Cardiac muscle cell (in vitro differentiated cells and primary cell): ENCODE data around the gene MED13. TPM values are rescaled to one million over a fixed set of nuclear protein-coding genes. Genes with fewer than 3 reads are reported as not detected.

Experiments used
- DNase-seq, 2 donors: peaks; one replicate each; pipeline versions ENCODE4 v3.0.0 to v3.0.0-alpha.2; 2010 to 2017; ENCODE audit warnings: low read depth in 1 of 2, low spot score in 1 of 2
- H3K27ac ChIP-seq: fragments of 200-600 bp; sonication (generic); 2 replicates; pipeline ENCODE4 v1.5.1; 2016
- H3K27me3 ChIP-seq: fragments of 200-600 bp; sonication (generic); 2 replicates; pipeline ENCODE4 v1.6.0; 2016; ENCODE audit warnings: control low read depth
- H3K36me3 ChIP-seq: fragments of 200-600 bp; sonication (generic); 2 replicates; pipeline ENCODE4 v1.5.1; 2016; ENCODE audit warnings: control low read depth
- H3K4me1 ChIP-seq: fragments of 200-600 bp; sonication (generic); 2 replicates; pipeline ENCODE4 v1.8.1; 2017; ENCODE audit warnings: low read depth, mild to moderate bottlenecking, mixed run types
- H3K4me3 ChIP-seq: fragments of 200-600 bp; sonication (generic); 2 replicates; pipeline ENCODE4 v1.5.1; 2016; ENCODE audit warnings: mild to moderate bottlenecking
- H3K9me3 ChIP-seq: fragments of 200-600 bp; sonication (generic); 2 replicates; pipeline ENCODE4 v1.5.1; 2017; ENCODE audit warnings: low read depth, mild to moderate bottlenecking, control low read depth
- polyA plus RNA-seq: library from polyadenylated mRNA; unstranded; fragments of >200 nt; fragmentation: Nextera tagmentation; extraction: Ambion mirVana; gene quantifications from 2 replicates; pipeline ENCODE4 v1.2.1, GENCODE V29; 2016
- total RNA-seq: library from RNA; depleted of rRNA; stranded (reverse); fragments of >200 nt; gene quantifications from 2 replicates; pipeline ENCODE4 v1.2.3, GENCODE V29; 2016
- TF ChIP-seq, protein P1 (sequence below): IDR thresholded peaks from 2 replicates; pipeline ENCODE4 v1.5.1; 2012; ENCODE audit warnings: low read depth, mild to moderate bottlenecking, low read length

MED13 gene
- total and polyA plus RNA-seq, 2 experiments from 2014 or later, result 3.3 to 26.9 TPM

DNA sequence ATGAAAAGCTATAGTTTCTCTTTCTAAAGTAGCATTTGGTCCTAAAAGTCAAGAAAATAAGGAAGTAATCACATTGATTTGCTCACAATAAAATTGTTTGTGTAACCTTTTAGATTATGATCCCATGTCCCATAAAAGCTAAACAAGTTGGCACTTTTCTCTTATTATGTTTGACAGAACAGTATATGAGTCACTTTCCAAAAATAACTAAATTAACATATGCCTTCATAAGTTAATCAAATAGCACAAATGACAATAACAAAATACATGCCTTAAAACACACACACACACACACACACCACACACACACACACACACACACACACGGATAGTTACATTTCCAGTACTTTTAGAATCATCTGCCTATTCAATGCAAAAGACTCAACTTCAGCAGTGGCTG, 2.8 kb downstream of the MED13 start:
- H3K4me1 ChIP-seq, result peaks cover 28% of the 10 kb centered on the region
- H3K9me3 ChIP-seq, result no peaks in the 10 kb centered on the region
- TF ChIP-seq, protein P1, sequence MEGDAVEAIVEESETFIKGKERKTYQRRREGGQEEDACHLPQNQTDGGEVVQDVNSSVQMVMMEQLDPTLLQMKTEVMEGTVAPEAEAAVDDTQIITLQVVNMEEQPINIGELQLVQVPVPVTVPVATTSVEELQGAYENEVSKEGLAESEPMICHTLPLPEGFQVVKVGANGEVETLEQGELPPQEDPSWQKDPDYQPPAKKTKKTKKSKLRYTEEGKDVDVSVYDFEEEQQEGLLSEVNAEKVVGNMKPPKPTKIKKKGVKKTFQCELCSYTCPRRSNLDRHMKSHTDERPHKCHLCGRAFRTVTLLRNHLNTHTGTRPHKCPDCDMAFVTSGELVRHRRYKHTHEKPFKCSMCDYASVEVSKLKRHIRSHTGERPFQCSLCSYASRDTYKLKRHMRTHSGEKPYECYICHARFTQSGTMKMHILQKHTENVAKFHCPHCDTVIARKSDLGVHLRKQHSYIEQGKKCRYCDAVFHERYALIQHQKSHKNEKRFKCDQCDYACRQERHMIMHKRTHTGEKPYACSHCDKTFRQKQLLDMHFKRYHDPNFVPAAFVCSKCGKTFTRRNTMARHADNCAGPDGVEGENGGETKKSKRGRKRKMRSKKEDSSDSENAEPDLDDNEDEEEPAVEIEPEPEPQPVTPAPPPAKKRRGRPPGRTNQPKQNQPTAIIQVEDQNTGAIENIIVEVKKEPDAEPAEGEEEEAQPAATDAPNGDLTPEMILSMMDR, result no peak
- peak in 1 of 2 donors; percentile 14 for DNase-seq
- peaks cover 18% of the 10 kb centered on the region for H3K36me3 ChIP-seq
- H3K27me3 ChIP-seq, result no peaks in the 10 kb centered on the region
- no peak overlapping the region for H3K27ac ChIP-seq
- H3K4me3 ChIP-seq, result peak overlapping the region; percentile 96

DNA sequence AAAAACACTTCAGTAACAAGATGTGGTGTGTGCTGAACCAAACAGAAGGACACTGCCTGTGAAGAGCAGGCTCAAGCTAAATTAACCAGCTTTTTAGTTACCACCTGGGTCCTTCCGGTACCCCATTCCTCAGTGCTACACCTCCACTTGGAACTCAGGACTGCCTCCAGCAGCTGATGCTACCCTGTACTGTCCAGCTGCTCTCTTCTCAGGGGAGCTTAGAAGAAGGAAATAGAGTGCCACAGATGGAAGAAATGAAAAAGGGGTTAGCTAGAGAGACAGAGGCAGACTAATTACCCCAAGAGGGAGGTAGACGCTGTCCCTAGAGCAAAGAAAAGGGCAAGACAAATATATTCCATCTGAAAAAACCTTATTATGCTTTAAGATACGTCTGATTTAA, 5.7 kb downstream of the MED13 start:
- H3K4me3 ChIP-seq, result no peak overlapping the region
- TF ChIP-seq, protein P1, result no peak
- peaks cover 31% of the 10 kb centered on the region for H3K4me1 ChIP-seq
- H3K27me3 ChIP-seq, result no peaks in the 10 kb centered on the region
- peaks cover 36% of the 10 kb centered on the region for H3K36me3 ChIP-seq
- H3K27ac ChIP-seq, result peak overlapping the region; percentile 26
- H3K9me3 ChIP-seq, result no peaks in the 10 kb centered on the region
- no peak for DNase-seq

DNA sequence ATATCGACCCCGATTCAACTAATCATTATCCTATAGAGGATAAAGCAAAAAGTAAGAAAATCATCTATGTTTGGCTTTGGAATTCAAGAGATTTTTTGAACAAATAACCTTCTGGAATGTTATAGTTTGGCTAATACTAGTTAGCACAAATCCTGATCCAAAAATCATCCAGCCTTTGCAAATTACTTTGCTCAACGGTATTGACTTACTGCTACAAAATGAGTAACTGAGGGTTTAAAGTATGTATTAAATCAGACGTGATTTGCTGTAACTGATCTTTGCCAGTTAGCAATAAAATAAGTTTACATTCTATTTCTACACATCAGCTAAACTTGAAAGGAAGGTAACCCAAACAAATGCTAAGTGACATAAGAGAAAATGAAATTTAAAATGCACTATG, 6.5 kb downstream of the MED13 start:
- Histone ChIP-seq H3K4me3 (no peak overlapping the region), H3K27ac (no peak overlapping the region), H3K36me3 (peaks cover 36% of the 10 kb centered on the region), H3K4me1 (peaks cover 31% of the 10 kb centered on the region), H3K27me3 (no peaks in the 10 kb centered on the region), H3K9me3 (no peaks in the 10 kb centered on the region)
- TF ChIP-seq, protein P1, result no peak
- no peak for DNase-seq

DNA sequence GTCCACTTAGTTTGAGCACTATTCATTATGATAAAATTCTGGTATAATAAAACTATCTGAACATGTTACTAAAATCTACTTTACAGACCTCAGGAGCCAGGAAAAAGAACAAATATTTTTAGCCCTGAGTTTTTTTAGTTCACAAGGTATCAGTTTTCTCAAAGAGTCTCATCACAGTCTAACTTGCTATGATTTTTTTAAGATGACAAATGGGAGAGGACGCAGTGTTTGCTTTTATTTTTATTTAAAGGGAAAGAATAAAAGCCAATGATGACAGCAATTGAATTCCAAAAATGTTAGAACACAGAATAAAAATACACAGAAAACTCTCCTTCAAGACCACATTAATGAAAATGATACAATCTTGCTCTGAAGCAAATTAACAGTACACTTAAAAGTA, 7.4 kb downstream of the MED13 start:
- Histone ChIP-seq H3K4me1 (peaks cover 26% of the 10 kb centered on the region), H3K27ac (no peak overlapping the region), H3K27me3 (no peaks in the 10 kb centered on the region), H3K9me3 (no peaks in the 10 kb centered on the region), H3K4me3 (no peak overlapping the region), H3K36me3 (peaks cover 36% of the 10 kb centered on the region)
- TF ChIP-seq, protein P1, result no peak
- DNase-seq, result no peak

DNA sequence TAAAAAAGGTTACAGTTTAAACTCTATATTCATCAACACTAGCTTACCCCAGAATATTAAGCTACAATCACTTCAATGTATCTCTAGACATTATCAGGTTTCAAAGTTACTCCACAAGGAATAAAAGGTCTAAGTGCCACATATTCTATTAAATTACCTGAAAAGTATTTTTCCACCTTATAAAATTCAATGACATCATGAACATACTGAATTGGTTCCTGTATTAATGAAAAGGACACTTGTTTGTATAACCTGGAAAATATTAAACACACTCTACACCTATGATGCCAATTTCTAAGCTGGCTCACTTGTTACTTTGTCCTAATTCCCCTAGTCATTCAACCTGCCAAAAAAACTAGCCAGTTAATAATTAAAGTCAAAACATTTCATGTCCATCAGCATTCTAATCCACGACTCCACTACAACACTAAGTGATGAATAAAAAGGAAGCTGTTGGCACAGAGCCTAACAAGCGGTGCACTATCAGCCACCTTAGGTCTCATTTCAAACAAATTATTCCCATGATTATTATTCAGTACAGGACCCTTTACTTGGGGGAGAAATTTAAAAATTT, 12.2 kb downstream of the MED13 start:
- peaks cover 44% of the 10 kb centered on the region for H3K36me3 ChIP-seq
- no peaks in the 10 kb centered on the region for H3K9me3 ChIP-seq
- TF ChIP-seq, protein P1, result no peak
- no peak overlapping the region for H3K27ac ChIP-seq
- no peak overlapping the region for H3K4me3 ChIP-seq
- no peaks in the 10 kb centered on the region for H3K27me3 ChIP-seq
- peaks cover 8% of the 10 kb centered on the region for H3K4me1 ChIP-seq
- DNase-seq, result no peak
